Measurements from ENCODE around the gene ITGB2. TPM values are rescaled to one million over a fixed set of nuclear protein-coding genes. Genes with fewer than 3 reads are reported as not detected.

The ITGB2 gene
- total RNA-seq, 1 experiment from 2014 or later: 24.8 TPM

GRCh38 chr21:44919913-44920693 is 596 bp downstream of the ITGB2 start:
- H3K36me3 Mint-ChIP-seq (ENCODE audit: insufficient read depth, unreplicated experiment): peaks cover 7% of the 10 kb centered on the region
- H3K27ac Mint-ChIP-seq (ENCODE audit: low read depth, unreplicated experiment): no peak overlapping the region
- POLR2A ChIA-PET: no interaction called here
- no peaks in the 10 kb centered on the region for H3K9me3 Mint-ChIP-seq (ENCODE audit: unreplicated experiment)
- no peak for TF ChIP-seq CTCF (IDR thresholded peaks at IDR 0.05; ENCODE audit: unreplicated experiment)
- H3K4me3 Mint-ChIP-seq (ENCODE audit: unreplicated experiment): no peak overlapping the region
- BruUV-seq (replicated peaks): no TSS peak
- DNase-seq (ENCODE audit: unreplicated experiment): no peak
- CTCF ChIA-PET: no interaction called here
- intact Hi-C loops (cut with micrococcal nuclease): no loop called here
- H3K4me1 Mint-ChIP-seq (ENCODE audit: insufficient read depth, unreplicated experiment): peaks cover 30% of the 10 kb centered on the region
- no peaks in the 10 kb centered on the region for H3K27me3 Mint-ChIP-seq (ENCODE audit: insufficient read depth, unreplicated experiment)

- CTCF ChIA-PET: no interaction called here
- intact Hi-C loops (cut with micrococcal nuclease): no loop called here
- no peak for TF ChIP-seq CTCF (IDR thresholded peaks at IDR 0.05; ENCODE audit: unreplicated experiment)
- Mint-ChIP-seq H3K4me1 (ENCODE audit: insufficient read depth, unreplicated experiment) (peaks cover 30% of the 10 kb centered on the region), H3K4me3 (ENCODE audit: unreplicated experiment) (no peak overlapping the region), H3K9me3 (ENCODE audit: unreplicated experiment) (no peaks in the 10 kb centered on the region), H3K27ac (ENCODE audit: low read depth, unreplicated experiment) (no peak overlapping the region), H3K27me3 (ENCODE audit: insufficient read depth, unreplicated experiment) (no peaks in the 10 kb centered on the region), H3K36me3 (ENCODE audit: insufficient read depth, unreplicated experiment) (peaks cover 7% of the 10 kb centered on the region)
- POLR2A ChIA-PET: interaction anchor here (3.5 kb wide), 1 partner anchor 7 kb away, joined by 26 read pairs; no protein-coding TSS in a partner anchor
- no TSS peak for BruUV-seq (replicated peaks)
- no peak for DNase-seq (ENCODE audit: unreplicated experiment)
Measured at GRCh38 chr21:44919111-44919912, 1.4 kb downstream of the ITGB2 start.

- no peak for TF ChIP-seq CTCF (IDR thresholded peaks at IDR 0.05; ENCODE audit: unreplicated experiment)
- Mint-ChIP-seq H3K27ac (ENCODE audit: low read depth, unreplicated experiment) (no peak overlapping the region), H3K4me1 (ENCODE audit: insufficient read depth, unreplicated experiment) (peaks cover 34% of the 10 kb centered on the region), H3K4me3 (ENCODE audit: unreplicated experiment) (no peak overlapping the region), H3K36me3 (ENCODE audit: insufficient read depth, unreplicated experiment) (peaks cover 7% of the 10 kb centered on the region), H3K9me3 (ENCODE audit: unreplicated experiment) (no peaks in the 10 kb centered on the region), H3K27me3 (ENCODE audit: insufficient read depth, unreplicated experiment) (no peaks in the 10 kb centered on the region)
- BruUV-seq (replicated peaks): no TSS peak
- ChIA-PET CTCF (no interaction called here), POLR2A (interaction anchor here (2.5 to 3.5 kb wide), 2 partner anchors 8 to 117 kb away, joined by 11 to 26 read pairs; partner anchors contain the start of gene UBE2G2)
- no peak for DNase-seq (ENCODE audit: unreplicated experiment)
- intact Hi-C loops (cut with micrococcal nuclease): no loop called here
Measured at GRCh38 chr21:44918581-44919033, 2.1 kb downstream of the ITGB2 start.

GRCh38 chr21:44918107-44918470 is 2.6 kb downstream of the ITGB2 start:
- intact Hi-C loops (cut with micrococcal nuclease): no loop called here
- H3K27me3 Mint-ChIP-seq (ENCODE audit: insufficient read depth, unreplicated experiment): no peaks in the 10 kb centered on the region
- H3K9me3 Mint-ChIP-seq (ENCODE audit: unreplicated experiment): no peaks in the 10 kb centered on the region
- H3K4me3 Mint-ChIP-seq (ENCODE audit: unreplicated experiment): no peak overlapping the region
- POLR2A ChIA-PET: interaction anchor here (1.8 to 3.5 kb wide), 5 partner anchors 8 to 117 kb away, joined by 7 to 26 read pairs (median 16); partner anchors contain the start of genes PTTG1IP and UBE2G2
- no peak overlapping the region for H3K27ac Mint-ChIP-seq (ENCODE audit: low read depth, unreplicated experiment)
- H3K36me3 Mint-ChIP-seq (ENCODE audit: insufficient read depth, unreplicated experiment): peaks cover 7% of the 10 kb centered on the region
- no TSS peak for BruUV-seq (replicated peaks)
- no peak for TF ChIP-seq CTCF (IDR thresholded peaks at IDR 0.05; ENCODE audit: unreplicated experiment)
- H3K4me1 Mint-ChIP-seq (ENCODE audit: insufficient read depth, unreplicated experiment): peaks cover 33% of the 10 kb centered on the region
- CTCF ChIA-PET: interaction anchor here (1.4 kb wide), 1 partner anchor 9 kb away, joined by 7 read pairs; no protein-coding TSS in a partner anchor
- DNase-seq (ENCODE audit: unreplicated experiment): no peak

All from MCF 10A (cell line).